Measurements from ENCODE around the gene MANEAL.

The MANEAL gene

DNA sequence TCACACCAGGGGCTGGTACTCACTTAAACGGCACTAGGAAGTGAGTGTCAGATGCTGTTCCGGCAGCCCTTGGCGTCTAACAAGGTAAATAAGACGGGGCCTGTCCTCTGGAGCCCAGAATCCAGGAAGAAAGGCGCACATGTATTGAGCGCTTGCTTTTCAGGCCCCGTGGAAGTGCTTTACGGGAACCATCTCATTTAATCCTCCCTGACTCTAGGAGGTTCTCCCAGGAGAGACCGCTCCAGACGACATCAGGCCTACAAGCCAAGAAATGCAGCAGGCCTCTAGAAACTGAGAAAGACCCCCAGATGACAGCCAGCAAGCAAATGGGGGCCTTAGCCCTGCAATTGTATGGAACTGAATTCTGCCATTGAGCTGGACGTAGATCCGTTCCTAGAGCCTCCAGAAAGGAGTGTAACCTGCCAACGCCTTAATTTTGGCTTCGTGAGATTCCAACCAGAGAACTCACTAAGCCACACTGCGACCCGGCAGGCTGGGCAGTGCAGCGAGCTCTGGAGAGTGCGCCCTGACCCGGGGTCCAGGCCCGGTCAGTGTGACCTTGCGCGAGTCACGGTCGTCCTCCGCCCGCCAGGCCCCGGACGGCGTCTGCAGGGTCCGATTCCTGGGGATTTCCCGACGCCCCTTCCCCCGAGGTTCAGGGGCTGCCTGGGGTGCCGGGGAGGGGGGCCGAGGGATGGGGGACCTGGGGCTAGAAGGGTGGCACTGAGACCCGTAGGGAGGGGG, 532 bp upstream of the MANEAL start:
- no peak for DNase-seq

DNA sequence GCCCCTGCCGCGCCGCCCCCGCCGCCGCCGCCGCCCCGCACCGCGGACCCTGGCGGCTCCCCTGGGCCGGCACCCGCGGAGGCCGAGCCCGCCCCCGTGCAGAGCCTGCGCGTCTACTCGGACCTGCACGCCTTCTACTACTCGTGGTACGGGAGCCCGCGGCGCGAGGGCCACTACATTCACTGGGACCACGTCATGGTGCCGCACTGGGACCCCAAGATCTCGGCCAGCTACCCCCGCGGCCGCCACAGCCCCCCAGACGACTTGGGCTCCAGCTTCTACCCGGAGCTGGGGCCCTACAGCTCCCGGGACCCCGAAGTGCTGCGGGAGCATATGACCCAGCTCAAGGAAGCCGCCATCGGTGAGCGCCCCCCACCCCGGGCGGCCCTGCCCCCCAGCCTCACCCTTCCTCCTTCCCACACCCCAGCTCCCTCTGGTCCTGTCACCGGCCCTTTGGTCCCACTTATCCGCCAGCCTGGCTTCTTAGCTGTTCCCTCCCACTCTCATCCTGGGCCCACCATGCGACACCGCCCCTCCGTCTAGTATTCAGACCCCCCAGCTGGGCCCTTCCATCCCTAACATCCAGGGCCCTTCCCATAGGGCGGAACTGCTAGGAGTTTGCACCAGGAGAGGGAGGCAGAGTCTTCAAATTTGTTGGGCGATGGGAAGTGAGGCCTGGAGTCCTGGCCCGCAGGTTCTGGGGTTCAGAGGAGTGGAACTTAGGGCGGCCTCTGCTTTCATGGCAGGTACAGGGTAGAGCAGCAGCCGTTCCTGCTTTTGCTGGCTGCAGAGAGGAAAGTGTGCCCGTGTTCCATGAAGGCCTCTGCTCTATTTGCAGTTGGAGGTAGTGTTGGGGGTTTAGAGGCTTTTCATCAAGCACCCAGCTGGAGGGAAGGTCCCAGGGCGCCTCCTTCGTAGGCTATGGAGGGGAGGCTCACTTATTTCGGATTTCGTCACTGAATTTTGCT, 1.0 kb downstream of the MANEAL start:
- no peak for DNase-seq

DNA sequence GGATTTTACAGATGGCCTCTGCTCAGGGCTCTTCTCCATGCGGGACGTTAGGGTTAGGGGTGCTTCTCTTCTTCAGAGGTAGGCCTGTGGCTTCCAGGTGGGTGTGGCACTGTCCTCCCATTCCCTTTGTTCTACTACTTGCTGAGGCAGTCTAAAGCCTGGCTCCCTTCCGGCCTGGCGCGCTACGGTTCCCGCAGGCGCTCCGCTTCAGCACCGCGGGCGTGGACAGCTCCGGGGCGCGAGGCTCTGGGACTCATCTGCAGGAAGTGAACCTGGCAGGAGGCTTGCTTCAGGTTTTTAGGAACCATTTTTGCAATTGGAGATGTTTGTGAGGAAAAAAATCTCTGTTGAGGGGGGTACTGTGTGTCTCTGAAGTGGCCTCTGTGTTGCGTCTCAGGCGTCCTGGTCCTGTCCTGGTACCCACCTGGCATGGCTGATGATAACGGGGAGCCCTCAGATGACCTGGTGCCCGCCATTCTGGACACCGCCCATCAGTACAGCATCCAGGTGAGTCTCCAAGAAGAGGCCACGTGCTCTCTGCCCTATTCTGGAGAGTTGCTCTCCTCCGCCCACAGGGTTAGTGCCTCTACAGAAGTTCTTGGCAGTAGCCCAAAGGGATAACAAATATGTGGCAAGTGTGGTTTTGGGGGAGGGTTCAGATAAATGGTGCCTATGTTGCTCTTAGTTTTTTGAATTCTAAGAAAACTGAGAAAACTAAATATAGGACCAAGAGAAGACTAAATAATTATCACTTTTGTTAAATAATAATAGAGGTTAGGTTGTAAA, 1.9 kb downstream of the MANEAL start:
- peak; percentile 65 for DNase-seq

DNA sequence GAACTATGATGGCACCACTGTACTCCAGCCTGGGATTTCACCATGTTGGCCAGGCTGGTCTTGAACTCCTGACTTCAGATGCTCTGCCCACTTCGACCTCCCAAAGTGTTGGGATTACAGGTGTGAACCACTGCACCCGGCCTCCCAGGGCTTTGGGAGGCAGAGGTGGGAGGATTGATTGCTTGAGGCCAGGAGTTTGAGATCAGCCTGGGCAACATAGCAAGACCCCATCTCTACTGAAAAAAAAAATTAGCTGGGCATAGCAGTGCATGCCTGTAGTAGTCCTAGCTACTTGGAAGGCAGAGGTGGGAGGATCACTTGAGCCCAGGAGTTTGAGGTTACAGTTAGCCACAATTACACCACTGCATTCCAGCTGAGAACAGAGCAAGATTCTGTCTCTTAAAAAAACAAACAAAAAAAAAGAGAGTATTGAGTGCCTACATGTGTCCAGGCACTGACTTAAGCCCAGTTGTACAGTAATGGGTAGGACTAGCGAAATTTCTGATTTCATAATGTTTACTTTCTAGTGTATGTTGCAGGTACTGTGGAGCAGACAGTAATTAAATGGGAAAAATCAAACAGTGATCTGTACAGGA, 4.2 kb downstream of the MANEAL start:
- DNase-seq = no peak

DNA sequence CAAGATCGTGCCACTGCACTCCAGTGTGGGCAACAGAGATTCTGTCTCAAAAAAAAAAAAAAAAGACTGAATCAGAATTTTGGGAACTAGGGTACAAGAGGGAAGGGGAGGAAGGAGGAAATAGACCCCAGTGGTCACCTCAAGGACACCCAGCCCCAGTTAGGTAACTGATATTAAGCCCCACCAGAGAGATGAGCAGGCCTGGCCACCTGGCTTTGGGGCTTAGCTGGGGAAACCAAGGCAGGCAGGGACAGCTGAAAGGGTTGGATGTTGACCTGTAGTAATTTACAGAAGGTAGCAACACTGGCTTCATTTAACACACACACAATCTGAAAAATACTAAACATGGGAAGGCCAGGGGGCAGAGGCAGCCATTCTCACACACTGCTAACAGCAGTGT, 8.8 kb downstream of the MANEAL start:
- DNase-seq = no peak

DNA sequence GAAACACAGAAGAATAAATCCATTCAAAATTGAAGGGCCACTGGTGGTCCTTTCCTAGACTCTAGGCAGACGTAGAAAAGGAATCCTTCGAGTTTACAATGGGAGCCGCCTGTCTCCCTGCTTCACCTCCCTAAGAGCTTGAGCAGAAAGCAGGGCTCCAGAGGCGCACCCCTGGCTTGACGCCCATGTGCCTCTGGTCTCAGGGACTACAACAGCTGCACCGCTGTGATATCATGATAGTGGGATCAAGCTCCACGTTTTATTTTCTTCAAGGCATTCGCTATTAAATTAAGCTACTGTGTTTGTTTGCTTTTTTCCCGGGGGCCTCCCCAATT, 13.5 kb downstream of the MANEAL start:
- DNase-seq = no peak

DNA sequence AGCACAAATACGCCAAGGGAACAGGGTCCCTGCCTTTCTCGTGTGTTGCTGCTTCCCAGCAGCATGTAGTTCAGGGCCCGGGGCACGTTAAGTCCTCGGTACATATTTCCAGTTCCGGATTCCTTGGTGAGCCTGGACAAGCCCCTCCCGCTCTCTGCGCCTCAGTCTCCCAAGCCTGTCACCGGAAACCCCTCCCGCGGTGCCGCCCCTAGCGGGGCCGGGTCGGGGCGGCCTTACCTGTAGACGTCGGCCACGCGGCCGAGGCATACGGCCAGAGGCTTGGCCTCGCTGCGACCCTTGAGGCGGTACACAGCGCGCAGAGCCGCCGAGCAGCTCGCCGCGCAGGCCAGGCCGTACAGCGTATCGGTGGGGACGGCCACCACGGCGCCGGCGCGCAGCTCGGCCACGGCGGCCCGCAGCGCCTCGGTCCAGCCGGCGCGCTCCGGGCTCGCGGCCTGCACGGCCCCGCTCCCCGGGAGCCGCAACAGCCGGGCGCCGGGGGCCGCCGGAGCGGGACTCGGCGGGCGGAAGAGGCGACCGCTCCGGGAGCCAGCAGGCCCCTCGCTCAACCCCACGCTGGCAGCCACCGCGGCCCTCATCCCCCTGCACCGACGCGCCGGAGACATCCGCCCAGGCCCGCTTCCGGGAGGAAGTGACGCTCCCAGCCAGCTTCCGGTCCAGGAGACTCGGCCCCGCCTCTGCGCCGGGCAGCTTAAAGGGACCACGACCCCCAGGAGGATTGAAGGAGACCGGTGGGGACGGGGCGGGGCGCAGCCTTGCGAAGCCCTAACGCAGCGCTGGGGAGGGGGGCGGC, 14.1 kb downstream of the MANEAL start, which contains the start of the genes C1orf122 and YRDC:
Gene C1orf122 (plus strand): TSS at position 236 of the 814 bp plus-strand sequence. CDS start 615 bp downstream, outside the sequence.
Gene YRDC (minus strand): TSS at position 654 of the 814 bp plus-strand sequence. CDS start 28 bp downstream, at position 626.
- peak; percentile 99 for DNase-seq

DNA sequence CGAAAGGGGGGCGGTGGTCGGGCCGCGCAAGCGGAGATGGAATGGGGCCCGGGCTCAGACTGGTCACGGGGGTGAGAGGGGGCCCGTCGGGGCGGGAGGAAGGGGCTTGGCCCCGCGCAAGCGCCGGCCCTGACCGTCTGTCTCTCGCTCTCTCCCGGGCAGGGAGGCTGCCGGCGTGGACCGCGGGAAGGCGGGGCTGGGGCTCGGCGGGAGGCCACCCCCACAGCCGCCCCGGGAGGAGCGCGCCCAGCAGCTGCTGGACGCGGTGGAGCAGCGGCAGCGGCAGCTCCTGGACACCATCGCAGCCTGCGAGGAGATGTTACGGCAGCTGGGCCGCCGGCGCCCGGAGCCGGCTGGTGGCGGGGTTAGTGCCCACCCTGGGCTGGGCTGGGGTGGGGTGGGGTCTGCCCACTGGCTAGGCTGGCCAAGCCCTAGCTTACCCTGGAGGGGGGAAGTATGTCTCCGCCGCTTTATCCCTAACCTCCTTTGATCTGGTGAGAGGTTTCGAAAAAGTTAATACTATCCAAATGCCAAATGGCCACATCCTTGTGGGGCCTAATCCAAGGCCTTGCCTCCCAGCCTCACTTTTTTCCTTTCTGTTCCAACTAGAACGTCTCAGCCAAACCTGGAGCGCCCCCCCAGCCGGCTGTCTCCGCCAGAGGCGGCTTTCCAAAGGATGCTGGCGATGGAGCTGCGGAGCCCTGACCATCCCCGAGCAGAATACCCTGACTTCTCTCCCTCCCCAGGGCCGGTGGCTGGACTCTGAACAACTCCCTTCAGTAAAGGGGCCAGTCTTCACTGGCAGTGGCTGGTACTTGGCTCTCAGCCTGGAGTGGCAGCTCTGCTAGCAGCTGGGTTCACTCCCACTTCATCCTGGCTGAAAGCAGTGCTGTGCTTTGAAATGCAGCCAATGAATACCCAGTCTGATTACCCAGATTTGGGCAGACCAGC, 15.0 kb downstream of the MANEAL start:
- DNase-seq = peak; percentile 96

DNA sequence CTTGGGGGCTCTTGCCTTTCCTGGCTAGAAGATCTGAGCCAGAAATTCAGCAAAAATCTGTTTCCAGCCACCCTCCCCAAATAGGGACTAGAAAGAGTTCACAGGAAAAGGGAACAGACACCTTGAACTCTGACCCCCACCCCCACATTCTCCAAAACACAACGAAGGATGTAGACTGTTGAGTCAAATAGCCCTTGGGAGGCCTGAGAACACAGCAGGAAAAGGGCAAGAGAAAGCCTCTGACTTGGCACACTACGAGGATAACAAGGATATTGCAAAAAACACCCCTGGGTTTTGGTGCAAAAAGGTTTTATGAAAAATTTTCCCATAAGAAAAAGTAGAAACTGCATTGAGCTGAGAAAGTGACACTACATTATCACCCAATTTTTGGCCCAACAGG, 16.3 kb downstream of the MANEAL start:
- no peak for DNase-seq

DNA sequence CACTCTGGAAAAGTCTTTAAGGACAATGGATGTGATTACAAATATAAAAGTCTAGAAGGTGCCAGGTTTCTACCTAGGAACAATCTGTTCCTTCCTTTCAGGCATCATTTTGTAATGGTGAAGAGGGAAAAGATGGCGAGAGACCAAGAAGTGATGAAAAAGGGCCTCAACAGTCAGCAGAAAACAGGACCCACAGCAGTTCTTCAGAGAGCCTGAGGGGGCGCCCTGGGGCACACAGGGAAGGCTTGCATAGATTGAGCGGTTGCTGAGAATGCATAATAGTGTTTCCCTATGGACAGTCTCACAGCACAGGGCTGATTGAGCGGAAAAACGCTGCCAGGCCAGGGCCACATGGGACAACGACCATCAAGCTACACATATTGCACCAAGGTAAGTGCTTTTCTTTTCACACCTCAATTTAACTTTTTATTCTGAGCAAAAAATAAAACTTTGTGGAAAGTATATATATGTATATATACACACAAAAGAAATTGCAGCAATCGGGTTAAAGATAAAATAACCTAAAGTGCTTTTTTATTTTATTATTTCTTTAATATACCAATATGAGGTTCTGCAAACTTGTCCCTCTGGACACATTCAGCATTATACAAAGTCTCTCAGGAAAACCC, 17.5 kb downstream of the MANEAL start:
- DNase-seq = peak; percentile 94

DNA sequence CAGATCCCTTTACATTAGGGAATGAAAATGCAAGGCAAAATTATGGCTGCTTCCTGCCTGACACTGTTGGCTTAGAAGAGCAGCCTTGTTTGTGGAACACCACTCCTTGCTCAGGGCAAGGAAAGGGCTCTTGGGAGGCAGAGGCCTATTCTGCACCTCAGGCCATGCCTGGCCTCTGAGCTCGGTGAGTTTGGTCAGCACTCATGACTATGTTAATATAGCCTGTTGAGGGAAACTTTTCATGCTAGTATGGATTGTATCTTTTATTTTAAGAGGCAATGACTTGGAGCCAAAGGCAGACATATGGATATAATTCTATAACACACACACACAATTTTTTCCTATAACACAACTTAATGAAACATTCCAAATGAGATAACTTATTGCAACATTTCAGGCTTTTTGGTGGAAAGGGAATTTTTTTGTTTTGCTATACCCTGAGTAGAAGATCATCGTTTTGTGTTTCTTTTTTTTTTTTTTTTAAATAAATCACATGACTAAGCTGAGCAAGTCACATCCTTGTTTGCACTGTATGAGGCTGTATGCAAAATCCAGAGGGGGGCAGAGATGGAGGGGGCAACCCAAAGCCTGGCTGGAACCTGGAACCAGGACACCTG, 20.0 kb downstream of the MANEAL start:
- no peak for DNase-seq

DNA sequence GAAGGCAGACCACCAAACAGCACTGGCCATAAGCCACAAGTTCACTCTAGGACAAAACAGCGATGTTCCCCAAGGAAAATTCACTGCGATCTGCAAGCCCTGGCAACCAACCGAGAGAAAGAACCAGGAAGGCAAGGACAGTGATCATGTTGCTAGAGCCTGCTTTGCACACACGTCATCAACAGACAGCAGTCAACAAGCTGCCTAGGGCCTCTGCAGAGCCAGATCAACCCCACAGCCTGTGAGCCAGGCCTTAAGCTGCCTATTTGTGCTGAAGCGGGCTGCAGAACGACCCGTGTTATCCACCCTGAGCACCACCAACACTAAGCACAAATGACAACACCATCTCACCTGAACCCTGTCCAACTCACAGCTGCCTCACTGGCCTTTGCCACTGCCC, 20.6 kb downstream of the MANEAL start:
- no peak for DNase-seq

DNA sequence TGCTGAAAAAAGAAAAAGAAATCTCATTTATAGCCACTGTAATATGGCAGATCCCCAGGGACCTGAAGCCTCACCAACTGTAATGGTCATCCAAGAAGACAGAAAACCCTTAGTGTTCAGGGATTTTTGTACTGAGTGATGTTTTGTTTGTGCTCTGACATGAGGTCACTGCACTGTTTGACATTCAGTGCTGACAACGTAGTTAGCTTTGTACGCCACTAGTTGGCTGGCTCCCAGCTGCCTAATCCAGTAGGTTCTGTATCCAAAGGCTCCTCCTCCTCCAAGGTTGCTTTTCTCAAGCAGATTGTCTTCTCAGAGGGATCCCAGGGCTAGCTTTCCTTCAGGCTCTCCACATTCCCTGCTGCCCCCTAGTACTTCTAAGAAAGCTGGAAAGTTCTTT, 23.8 kb downstream of the MANEAL start:
- DNase-seq = peak; percentile 67

DNA sequence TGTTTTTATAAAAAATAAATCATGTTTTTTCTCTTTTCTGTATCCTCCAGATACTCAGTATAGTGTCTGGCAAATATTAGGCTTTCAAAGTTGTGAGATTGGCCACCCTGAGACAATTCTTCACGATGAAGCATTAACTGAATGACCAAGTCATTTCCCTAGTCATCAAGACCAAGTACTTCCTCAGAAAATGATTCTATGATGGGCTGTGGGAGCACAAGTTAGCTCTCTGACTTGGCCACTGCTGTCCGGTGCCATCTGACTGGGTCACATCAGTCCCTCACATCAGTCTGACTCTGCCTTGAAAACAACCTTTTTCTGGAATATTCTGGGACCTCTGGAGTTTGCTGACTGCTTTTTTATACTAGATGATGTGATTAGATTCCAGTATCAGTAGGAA, 27.8 kb downstream of the MANEAL start:
- no peak for DNase-seq

DNA sequence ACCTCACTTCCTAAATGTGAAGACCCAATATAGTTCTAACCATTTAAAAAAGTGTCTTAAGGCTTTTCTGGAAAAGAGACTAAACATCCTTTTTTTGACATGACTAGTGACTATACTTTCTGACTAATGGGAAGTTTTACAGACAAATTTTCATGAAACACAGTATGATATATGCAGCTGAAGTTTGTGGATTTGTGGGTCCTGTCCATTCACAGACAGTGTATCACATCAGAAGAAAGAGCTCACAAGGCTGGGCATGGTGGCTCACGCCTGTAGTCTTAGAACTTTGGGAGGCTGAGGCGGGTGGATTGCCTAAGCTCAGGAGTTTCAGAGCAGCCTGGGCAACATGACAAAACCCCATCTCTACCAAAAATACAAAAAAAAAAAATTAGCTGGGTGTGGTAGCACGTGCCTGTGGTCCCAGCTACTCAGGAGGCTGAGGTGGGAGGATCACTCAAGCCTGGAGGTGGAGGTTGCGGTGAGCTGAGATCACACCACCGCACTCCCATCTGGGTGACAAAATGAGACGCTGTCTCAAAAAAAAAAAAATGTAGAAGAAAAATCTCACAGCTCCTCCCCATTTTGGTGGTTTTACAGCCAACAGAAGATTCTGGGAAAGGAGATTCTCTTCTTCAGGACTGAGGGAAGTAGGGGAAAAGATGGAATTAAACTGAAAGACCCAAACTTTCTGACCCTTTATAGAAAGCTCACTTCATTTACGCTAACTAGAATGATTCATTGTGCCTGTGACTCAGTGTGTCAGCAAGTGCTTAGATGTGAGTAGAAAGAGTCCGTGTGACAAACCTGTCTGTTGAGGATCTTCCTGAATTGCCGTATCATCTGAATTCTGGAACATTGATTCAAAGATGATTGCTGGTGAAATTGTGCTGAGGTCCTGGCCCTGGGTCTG, 29.5 kb downstream of the MANEAL start:
- no peak for DNase-seq

DNA sequence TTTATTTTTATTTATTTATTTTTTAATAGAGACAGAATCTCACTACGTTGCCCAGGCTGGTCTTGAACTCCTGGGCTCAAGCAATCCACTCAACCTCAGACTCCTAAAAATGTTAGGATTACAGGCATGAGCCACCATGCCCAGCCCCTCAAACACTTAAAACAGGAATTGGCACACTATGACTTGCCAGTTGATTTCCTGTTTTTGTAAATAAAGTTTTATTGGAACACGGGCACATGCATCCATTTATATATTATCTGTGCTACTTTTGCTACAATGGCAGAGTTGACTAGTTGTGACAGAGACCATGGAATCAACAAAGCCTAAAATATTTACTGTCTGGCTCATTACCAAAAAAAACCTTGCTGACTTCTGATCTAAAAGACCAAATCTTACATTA, 30.4 kb downstream of the MANEAL start:
- no peak for DNase-seq

DNA sequence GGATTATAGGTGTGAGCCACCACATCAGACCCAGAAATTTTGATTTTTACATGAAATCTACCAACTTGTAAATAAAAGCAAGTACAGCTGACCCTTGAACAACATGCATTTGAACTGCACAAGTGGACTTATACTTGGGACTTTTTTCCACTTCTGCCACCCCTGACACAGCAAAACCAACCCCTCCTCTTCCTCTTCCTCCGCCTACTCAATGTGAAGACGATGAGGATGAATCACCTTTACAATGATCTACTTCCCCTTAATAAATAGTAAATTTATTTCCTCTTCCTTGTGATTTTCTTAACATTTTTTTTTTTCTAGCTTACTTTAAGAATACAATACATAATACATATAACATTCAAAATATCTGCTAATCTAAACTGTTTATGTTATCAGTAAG, 31.9 kb downstream of the MANEAL start:
- DNase-seq = no peak

DNA sequence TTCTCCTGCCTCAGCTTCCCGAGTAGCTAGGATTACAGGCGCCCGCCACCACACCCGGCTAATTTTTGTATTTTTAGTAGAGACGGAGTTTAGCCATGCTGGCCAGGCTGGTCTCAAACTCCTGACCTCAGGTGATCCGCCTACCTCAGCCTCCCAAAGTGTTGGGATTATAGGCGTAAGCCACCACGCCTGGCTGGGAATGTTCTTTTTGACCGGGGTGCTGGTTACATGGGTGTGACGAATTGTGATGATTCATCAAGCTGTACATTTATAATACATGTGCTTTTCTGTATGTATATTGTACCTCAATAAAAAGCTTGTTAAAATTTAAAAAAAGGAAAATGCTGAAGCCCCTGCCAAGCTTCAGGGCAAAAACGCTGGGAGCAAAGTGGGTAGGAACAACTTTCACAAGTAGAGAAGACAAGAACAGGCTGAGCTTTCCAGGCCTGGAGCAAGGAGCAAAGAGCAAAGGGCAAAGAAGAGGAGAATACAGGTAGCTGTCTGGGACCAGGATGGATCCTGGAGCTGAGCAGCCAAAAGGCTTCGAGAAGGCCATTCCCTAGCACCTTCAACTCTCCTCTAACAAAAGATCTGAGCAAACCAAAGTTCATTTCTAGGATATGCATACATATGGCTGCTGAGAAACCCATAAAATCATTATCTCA, 34.9 kb downstream of the MANEAL start:
- no peak for DNase-seq

Measured in NCI-H2029 (cell line).